WTC11 (cell line): ENCODE results near the gene SLC27A6. TPM values are rescaled to one million over a fixed set of nuclear protein-coding genes. Genes with fewer than 3 reads are reported as not detected.

Experiments used
- ATAC-seq: fragments of 200-7000 bp; cut with Tn5 transposase; 2 replicates; pipeline ENCODE4 v1.10.0; 2021; ENCODE audit warnings: mild to moderate bottlenecking, moderate library complexity
- CTCF ChIA-PET: fragments of 300-600 bp; sonication (Branson Sonifier 250); formaldehyde crosslinking; loops from one replicate; lab custom pipeline; 2021; ENCODE audit warnings: antibody characterized with exemption; lab: Charles Lee
- POLR2A ChIA-PET: fragments of 350-600 bp; sonication (Branson Sonifier 250); formaldehyde crosslinking; loops from one replicate; lab custom pipeline; 2021; ENCODE audit warnings: antibody characterized with exemption; lab: Charles Lee
- DNase-seq: peaks from one replicate; pipeline ENCODE4 v3.0.0; 2021; ENCODE audit warnings: low spot score
- H3K27ac Mint-ChIP-seq: 2 replicates; pipeline ENCODE4 v1.8.0; 2021; ENCODE audit warnings: mixed read lengths
- H3K27me3 Mint-ChIP-seq: 2 replicates; pipeline ENCODE4 v1.8.0; 2021; ENCODE audit warnings: low read depth, mild to moderate bottlenecking, moderate library complexity, mixed read lengths
- H3K36me3 Mint-ChIP-seq: 2 replicates; pipeline ENCODE4 v1.8.0; 2021; ENCODE audit warnings: mixed read lengths
- H3K4me1 Mint-ChIP-seq: 2 replicates; pipeline ENCODE4 v1.8.0; 2022; ENCODE audit warnings: mixed read lengths
- H3K4me3 Mint-ChIP-seq: 2 replicates; pipeline ENCODE4 v1.8.0; 2021; ENCODE audit warnings: mild to moderate bottlenecking, moderate library complexity, mixed read lengths
- H3K9me3 Mint-ChIP-seq: 2 replicates; pipeline ENCODE4 v1.8.0; 2021; ENCODE audit warnings: mixed read lengths
- ATF3 ChIP-seq: sonication (generic); formaldehyde crosslinking; conservative IDR thresholded peaks from 2 replicates; pipeline ENCODE4 v1.8.1; 2022; ENCODE audit warnings: mild to moderate bottlenecking, missing genetic modification reagents
- CDX4 ChIP-seq: fragments of 250-450 bp; sonication (Bioruptor Pico); IDR thresholded peaks from 2 replicates; pipeline ENCODE4 v1.9.0; 2021; ENCODE audit warnings: moderate library complexity, mild to moderate bottlenecking, inconsistent platforms, borderline replicate concordance
- E2F1 ChIP-seq: sonication (generic); formaldehyde crosslinking; IDR thresholded peaks from 2 replicates; pipeline ENCODE4 v1.8.0; 2022; ENCODE audit warnings: mild to moderate bottlenecking, missing genetic modification reagents
- EMX1 ChIP-seq: fragments of 250-450 bp; sonication (Bioruptor Pico); IDR thresholded peaks from 2 replicates; pipeline ENCODE4 v1.8.0; 2021; ENCODE audit warnings: mild to moderate bottlenecking
- HMGA2 ChIP-seq: fragments of 250-450 bp; sonication (Bioruptor Pico); IDR thresholded peaks from 2 replicates; pipeline ENCODE4 v1.4.0; 2021; ENCODE audit warnings: mild to moderate bottlenecking, moderate library complexity
- HMGXB4 ChIP-seq: sonication (generic); formaldehyde crosslinking; IDR thresholded peaks from 2 replicates; pipeline ENCODE4 v1.8.1; 2023; ENCODE audit warnings: mild to moderate bottlenecking, moderate library complexity, missing genetic modification reagents
- JUN ChIP-seq: sonication (generic); formaldehyde crosslinking; IDR thresholded peaks from 2 replicates; pipeline ENCODE4 v1.8.0; 2023; ENCODE audit warnings: mild to moderate bottlenecking, missing genetic modification reagents
- MLX ChIP-seq: sonication (generic); formaldehyde crosslinking; IDR thresholded peaks from 2 replicates; pipeline ENCODE4 v1.8.1; 2023; ENCODE audit warnings: mild to moderate bottlenecking, missing genetic modification reagents, moderate library complexity
- RORB ChIP-seq: fragments of 250-450 bp; sonication (Bioruptor Pico); IDR thresholded peaks from 2 replicates; pipeline ENCODE4 v1.9.0; 2021; ENCODE audit warnings: mild to moderate bottlenecking
- SMAD3 ChIP-seq: sonication (generic); formaldehyde crosslinking; IDR thresholded peaks from 2 replicates; pipeline ENCODE4 v1.8.0; 2022; ENCODE audit warnings: missing genetic modification reagents, mild to moderate bottlenecking, borderline replicate concordance
- ZMAT4 ChIP-seq: fragments of 250-450 bp; sonication (Bioruptor Pico); IDR thresholded peaks from 2 replicates; pipeline ENCODE4 v1.9.0; 2021; ENCODE audit warnings: mild to moderate bottlenecking
- ZNF219 ChIP-seq: sonication (generic); formaldehyde crosslinking; IDR thresholded peaks from 2 replicates; pipeline ENCODE4 v1.8.0; 2023; ENCODE audit warnings: missing genetic modification reagents, mild to moderate bottlenecking, borderline replicate concordance
- ZNF416 ChIP-seq: fragments of 250-450 bp; sonication (Bioruptor Pico); IDR thresholded peaks from 2 replicates; pipeline ENCODE4 v1.9.0; 2021; ENCODE audit warnings: mild to moderate bottlenecking, inconsistent platforms
- ZNF532 ChIP-seq: fragments of 250-450 bp; sonication (Bioruptor Pico); IDR thresholded peaks from 2 replicates; pipeline ENCODE4 v1.9.0; 2021; ENCODE audit warnings: mild to moderate bottlenecking, borderline replicate concordance
- total RNA-seq: library from RNA; stranded (reverse); gene quantifications from 3 replicates; pipeline ENCODE4 v1.2.3, GENCODE V29; 2021

The SLC27A6 gene
- total RNA-seq, 1 experiment from 2014 or later = 3.6 TPM

GRCh38 chr5:128956164-128956563, 9.1 kb upstream of the SLC27A6 start (continued):
- TF ChIP-seq ZNF532 (CRISPR knock-in tag) = no peak
- TF ChIP-seq ZNF219 = no peak
- TF ChIP-seq JUN (CRISPR knock-in tag) = no peak
- no peak for TF ChIP-seq ATF3 (CRISPR knock-in tag)
- TF ChIP-seq SMAD3 = no peak
- TF ChIP-seq HMGXB4 (CRISPR knock-in tag) = no peak
- TF ChIP-seq RORB (CRISPR knock-in tag) = no peak

- Mint-ChIP-seq H3K36me3 (peaks cover 8% of the 10 kb centered on the region; the same call in 1 of the 2 replicates), H3K4me1 (peaks cover 19% of the 10 kb centered on the region), H3K27ac (no peak overlapping the region), H3K4me3 (no peak overlapping the region), H3K9me3 (peaks cover 22% of the 10 kb centered on the region), H3K27me3 (peaks cover 39% of the 10 kb centered on the region)
- TF ChIP-seq E2F1 (no peak), CDX4 (CRISPR knock-in tag) (no peak), RORB (CRISPR knock-in tag) (no peak), ZNF416 (CRISPR knock-in tag) (no peak), EMX1 (CRISPR knock-in tag) (no peak), ZMAT4 (CRISPR knock-in tag) (no peak), HMGA2 (CRISPR knock-in tag) (no peak), ATF3 (CRISPR knock-in tag) (no peak), MLX (CRISPR knock-in tag) (no peak)
- ChIA-PET CTCF (no interaction called here), POLR2A (no interaction called here)
- peak; percentile 42 for DNase-seq
- no peak for ATAC-seq
Measured at GRCh38 chr5:128962211-128962610, 3.1 kb upstream of the SLC27A6 start.
